Inferior parietal cortex (tissue), 1 donor: ENCODE data around the gene SLC5A12.

Experiments
- DNase-seq: peaks from one replicate; pipeline ENCODE4 v3.0.0-alpha.2; 2016; ENCODE audit errors: extremely low spot score

SLC5A12 gene

GRCh38 chr11:26721948-26722475 is at the start of gene SLC5A12:
Gene SLC5A12 (minus strand): TSS chr11:26722060. CDS start chr11:26721714, 346 bp downstream.
- no peak for DNase-seq

- no peak for DNase-seq
These were observed 47.2 kb upstream of the SLC5A12 start for GRCh38 chr11:26769027-26769426.

- no peak for DNase-seq
These were observed 45.2 kb upstream of the SLC5A12 start for GRCh38 chr11:26767060-26767459.

- no peak for DNase-seq
These were observed 43.5 kb upstream of the SLC5A12 start for GRCh38 chr11:26765323-26765722.

GRCh38 chr11:26764825-26765224 is 43.0 kb upstream of the SLC5A12 start:
- no peak for DNase-seq

- no peak for DNase-seq
These were observed 42.5 kb upstream of the SLC5A12 start for GRCh38 chr11:26764315-26764714.

GRCh38 chr11:26762089-26762488 is 40.2 kb upstream of the SLC5A12 start:
- no peak for DNase-seq

GRCh38 chr11:26761361-26761809 is 39.5 kb upstream of the SLC5A12 start:
- DNase-seq, result no peak

GRCh38 chr11:26757995-26758394 is 36.1 kb upstream of the SLC5A12 start:
- no peak for DNase-seq

- no peak for DNase-seq
These were observed 33.9 kb upstream of the SLC5A12 start for GRCh38 chr11:26755762-26756161.

GRCh38 chr11:26753723-26754504 is 32.1 kb upstream of the SLC5A12 start:
- peak; percentile 82 for DNase-seq

- DNase-seq, result no peak
These were observed 28.1 kb upstream of the SLC5A12 start for GRCh38 chr11:26749927-26750326.

GRCh38 chr11:26743622-26744021 is 21.8 kb upstream of the SLC5A12 start:
- DNase-seq, result no peak

GRCh38 chr11:26742966-26743365 is 21.1 kb upstream of the SLC5A12 start:
- no peak for DNase-seq

- no peak for DNase-seq
These were observed 19.2 kb upstream of the SLC5A12 start for GRCh38 chr11:26741036-26741435.

GRCh38 chr11:26739366-26740073 is 17.7 kb upstream of the SLC5A12 start:
- no peak for DNase-seq

GRCh38 chr11:26734691-26735090 is 12.8 kb upstream of the SLC5A12 start:
- DNase-seq, result no peak

GRCh38 chr11:26731084-26731456 is 9.2 kb upstream of the SLC5A12 start:
- DNase-seq, result no peak

GRCh38 chr11:26730414-26731083 is 8.7 kb upstream of the SLC5A12 start:
- peak; percentile 14 for DNase-seq

GRCh38 chr11:26729284-26729683 is 7.4 kb upstream of the SLC5A12 start:
- no peak for DNase-seq

- no peak for DNase-seq
These were observed 5.1 kb upstream of the SLC5A12 start for GRCh38 chr11:26726960-26727359.

- DNase-seq, result no peak
These were observed 1.9 kb downstream of the SLC5A12 start for GRCh38 chr11:26719998-26720397.
